GM18951 (cell line): ENCODE data around the gene IDUA.

Source experiments
- POLR2A ChIP-seq: IDR thresholded peaks from 4 replicates; pipeline ENCODE4 v1.6.1; 2011; ENCODE audit warnings: mild to moderate bottlenecking; ENCODE audit not compliant: insufficient read length, insufficient read depth; ENCODE audit errors: extremely low read depth
- in situ Hi-C: fragments of 300-500 bp; cut with MboI; formaldehyde crosslinking; loops from one replicate; pipeline ENCODE4 v1.12.0; 2022; ENCODE audit warnings: low sequenced_read_pairs, mixed read lengths, inconsistent platforms; ENCODE audit not compliant: unreplicated experiment

The IDUA gene

DNA sequence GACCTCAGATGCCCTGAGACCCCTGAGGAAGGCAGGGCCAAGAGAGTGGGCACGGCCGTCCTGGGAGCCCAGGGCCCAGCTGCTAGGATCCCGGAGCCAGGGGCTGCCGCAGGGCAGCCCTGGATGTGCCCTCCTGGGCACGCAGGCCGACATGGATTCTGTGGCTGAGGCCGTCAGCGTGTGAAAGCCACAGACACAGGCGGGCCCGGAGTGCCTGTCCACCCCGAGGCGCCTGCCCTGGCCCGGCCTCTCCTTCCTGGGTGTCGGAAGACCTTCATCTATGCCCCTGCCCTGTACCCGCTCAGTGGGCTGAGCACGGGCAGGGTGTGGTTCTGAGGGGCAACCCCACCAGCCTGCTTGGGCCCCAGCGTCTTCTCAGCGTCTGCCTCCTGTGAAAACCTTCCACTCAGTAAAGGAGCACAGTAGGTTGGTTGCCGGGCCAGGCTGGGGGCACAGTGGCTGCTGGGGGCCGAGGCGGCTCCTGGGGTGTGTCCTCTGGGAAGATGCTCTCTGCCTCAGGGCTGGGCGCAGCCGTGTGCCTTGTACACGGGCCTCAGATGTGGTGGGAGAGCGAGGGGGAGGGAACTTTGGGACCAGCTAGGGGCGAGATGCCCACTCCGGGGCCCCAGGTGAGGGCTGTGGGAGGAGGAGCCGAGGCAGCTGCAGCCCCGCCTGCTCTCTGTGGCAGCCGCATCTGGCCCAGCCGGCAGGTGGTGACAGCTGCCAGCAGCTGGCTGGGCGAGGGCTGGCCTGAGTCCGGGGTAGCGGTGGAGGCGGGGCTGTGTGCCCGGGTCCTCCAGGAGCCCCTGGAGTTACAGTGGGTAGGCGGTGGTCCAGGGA lies 45.3 kb downstream of the IDUA start:
- in situ Hi-C loops = no loop called here
- no peak for TF ChIP-seq POLR2A

DNA sequence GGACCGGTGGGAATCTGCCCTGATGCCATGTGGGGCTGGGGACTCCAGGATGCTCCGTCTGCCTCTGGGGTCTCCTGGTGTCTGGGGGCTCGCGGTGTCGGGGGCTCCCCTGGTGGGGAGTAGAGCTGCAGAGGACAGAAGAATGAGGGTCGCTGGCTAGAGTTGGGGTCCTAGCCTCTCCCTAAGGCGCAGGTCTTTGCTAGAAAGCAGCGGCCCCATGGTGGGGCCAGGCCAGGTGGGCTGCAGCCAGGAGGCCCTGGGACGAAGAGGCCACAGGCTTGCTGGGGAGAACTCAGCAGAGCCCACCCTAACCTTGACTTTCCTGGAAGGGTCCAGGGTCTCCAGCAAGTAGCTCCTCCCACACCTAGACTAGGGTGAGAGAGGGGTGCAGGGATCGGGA lies 46.0 kb downstream of the IDUA start:
- TF ChIP-seq POLR2A = no peak
- in situ Hi-C loops = no loop called here

DNA sequence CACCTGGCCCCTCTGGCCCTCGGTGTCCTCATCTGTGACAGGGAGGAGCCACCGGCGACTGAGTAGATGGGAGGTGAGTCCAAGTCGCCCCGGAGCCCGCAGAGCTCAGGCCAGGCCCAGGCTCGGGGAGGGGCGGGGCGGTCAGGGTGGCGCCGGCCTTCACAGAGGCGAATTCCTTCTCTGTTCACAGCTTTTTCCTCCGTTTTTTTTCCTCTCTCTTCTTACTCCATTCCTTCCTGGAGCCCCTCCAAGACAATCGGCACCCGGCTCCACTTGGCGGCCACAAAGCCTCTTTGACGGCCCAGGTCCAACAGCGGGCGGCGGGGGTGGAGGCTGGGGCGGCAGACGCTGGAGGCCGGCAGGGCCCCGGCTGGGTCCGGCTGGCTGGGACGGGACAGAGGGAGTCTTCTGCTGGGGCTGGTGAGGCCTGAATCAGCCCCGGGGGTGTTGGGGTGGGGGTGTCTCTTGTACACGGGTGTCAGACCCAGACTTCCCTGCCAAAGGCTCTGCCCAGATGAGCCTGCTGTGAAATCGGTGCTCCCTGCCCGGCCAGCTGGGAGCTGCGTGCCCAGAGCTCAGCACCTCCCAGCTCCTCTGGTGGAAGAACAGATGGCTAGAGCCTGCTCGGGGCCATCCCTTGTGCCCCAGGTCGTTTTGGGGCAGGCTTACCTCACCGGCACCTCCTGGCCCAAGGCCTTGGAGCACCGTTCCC lies 47.2 kb downstream of the IDUA start:
- in situ Hi-C loops = no loop called here
- no peak for TF ChIP-seq POLR2A

DNA sequence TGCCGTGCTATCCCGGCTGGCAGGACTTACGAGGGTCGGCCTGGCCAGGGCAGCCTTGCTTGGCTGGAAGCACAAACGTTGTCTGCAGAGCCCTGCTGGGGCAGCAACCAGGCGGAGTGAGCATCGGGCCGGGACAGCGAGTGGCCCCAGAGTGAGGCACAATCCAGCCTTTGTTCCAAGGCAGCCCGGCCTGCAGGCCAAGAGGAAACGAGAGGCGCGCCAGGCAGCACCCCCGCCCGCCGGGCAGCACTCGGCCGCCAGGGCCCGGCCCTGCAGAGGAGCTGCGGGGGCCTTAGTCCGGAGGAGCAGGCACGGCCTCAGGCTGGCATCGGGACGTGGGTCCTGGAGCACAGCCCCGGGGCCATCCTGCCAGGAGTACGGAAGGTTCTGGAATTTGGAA lies 48.7 kb downstream of the IDUA start:
- in situ Hi-C loops = no loop called here
- no peak for TF ChIP-seq POLR2A

DNA sequence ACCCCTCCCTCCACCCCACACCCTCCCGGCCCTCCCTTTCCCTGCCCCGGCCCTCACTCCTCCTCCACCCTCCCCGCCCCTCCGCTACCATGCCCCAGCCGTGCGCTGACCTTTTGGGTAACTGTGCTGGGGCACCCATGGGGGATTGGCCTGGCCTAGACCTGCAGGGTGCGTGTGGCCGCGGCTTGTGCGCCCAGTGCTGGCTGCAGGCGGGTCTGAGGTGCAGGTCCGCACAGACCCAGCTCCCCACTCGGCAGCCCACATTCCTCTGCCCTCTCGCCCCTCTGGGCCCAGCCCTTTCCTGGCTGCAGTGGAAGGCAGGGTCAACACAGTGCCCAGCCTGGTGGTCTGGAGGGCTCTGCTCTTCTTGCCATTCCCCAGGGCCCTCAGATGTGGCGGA lies 49.3 kb downstream of the IDUA start:
- TF ChIP-seq POLR2A = no peak
- in situ Hi-C loops = no loop called here

DNA sequence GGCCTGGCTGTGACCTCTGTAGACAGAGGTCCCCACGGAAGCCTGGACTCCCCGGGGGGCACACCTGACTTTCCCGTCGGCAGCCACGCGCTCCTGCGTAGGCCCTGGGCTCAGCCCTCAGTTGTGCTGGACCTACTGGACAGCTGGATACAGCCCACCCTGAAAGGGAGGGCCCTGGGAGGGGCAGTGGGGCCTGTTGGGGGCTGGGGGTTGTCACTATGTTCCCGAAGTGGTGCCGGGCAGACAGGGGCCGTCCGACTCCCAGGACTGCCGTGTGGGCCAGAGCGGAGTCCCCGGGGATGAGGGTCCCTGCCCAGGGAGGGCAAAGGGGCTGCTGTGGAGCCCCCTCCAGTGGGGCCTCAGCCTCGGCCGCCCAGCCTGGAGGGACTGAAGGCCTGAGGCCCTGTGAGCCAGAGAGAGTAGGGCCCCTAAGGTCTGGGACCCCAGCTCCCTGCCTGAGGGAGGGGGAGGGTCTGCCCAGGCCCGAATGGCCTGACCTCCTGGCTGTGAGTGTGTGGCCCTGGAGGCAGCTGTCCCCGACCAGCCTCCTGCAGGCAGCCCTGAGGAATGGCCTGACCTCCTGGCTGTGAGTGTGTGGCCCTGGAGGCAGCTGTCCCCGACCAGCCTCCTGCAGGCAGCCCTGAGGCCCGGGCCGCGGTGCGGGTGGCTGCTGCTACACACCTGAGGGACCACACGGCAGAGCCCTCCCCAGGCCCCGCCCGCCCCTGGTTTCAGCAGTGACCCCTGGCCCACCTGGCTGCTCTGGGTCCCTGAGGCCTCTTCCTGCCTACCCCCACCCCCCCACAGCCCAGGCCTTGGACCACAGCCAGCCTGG lies 50.3 kb downstream of the IDUA start:
- TF ChIP-seq POLR2A = no peak
- in situ Hi-C loops = no loop called here

DNA sequence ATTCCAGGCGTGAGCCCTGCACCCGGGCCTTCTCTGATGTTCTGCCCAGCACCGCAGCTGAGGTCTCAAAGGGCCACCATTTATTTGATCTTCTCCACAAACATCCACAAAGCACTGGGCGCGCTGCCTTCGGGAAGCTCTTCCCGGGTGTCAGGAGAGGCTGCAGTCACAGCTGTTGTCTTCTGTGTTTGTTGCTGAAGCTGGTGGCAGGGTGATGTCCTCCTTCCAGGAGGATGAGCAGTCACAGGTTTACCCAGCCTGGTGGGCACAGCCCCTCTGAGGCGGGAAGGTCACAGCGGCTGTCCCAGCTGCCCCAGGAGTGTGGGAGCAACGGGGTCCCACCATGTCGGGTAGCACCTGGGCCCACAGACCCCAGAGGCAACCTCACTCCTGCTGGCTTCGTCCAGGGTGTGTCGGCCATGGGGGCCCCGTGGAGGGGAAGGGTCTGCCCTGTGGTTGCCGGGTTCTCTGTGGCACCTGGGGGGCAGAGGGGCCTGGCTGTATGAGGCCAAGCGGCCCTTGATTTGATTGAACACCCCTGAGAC lies 52.2 kb downstream of the IDUA start:
- in situ Hi-C loops = no loop called here
- TF ChIP-seq POLR2A = no peak

DNA sequence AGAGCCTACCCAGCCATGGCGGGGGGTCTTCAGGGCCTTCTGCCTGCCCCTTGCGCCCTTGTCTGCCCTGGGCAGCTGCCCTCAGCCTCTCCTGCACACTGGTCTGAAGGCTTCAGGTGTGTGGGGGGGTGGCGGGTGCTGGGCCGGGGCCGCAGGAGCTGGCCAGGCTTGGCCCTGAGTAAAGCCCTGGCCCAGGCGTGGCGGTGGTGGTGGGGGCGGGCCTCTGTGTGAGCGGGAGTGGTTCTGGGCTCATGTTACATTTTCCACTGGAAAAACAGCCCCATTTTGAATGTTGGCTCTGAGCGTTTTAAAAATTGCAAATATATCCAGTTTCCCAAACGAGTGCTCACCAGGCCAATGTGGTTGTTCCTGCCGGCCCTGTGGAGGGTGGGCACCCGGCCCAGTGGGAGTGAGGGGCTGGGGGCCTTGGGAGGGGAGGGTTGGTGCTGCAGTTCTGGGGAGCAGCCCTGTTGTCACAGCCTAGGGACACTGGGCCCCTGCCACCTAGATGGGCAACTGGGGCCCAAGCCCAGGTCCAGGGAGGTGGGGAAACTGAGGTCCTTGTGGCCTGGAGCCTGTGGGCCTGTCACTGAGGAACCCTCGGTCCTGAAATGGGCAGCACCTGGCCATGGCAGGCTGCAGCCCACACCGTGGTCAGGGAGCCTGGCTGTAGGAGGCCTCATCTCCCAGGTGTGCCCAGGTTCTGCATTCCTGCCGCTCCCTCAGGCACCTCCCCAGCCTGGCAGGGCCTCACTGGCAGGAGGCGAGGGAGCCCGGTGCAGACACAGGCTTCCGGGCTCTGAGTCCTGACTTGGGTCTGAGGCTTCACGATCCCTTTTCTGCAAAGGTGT lies 52.9 kb downstream of the IDUA start:
- no peak for TF ChIP-seq POLR2A
- in situ Hi-C loops = no loop called here

DNA sequence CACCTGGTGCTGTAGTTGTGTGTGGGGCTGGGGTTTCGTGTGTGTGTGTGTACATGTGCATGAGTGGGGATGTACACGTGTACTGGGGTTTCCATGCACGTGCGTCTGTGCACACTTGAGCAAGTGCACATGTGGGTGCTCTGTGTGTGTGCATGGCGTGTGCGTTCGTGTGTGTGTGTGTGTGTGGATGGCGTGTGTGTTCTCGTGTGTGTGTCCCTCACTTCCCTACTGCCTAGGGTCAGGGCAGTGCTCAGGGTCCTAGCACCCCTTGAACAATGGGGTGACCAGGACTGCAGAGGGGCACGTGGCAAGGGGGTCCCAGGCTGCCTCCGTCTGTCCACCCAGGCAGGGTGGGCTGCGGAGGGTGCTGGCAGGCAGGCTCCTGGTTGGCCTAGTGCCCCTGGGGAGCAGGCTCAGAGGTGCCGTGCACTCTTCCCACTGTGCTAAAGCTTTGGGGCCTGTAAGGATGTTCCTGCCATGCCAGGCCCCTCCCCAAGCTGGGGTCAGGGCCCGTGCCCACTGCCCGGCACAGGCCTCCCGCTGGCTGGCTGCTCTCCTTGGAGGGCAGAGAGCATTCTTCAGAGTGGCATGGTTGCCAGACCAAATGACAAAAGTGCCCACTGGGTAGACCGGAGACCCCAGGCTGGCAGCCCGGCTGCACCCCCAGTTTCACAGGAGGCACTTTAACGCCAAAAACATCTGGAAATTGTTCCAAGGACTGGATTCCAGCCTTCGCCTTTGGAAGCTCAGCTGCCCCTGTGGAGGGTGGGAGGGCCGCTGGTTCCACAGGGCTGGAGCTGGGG lies 53.7 kb downstream of the IDUA start:
- TF ChIP-seq POLR2A = no peak
- in situ Hi-C loops = no loop called here

DNA sequence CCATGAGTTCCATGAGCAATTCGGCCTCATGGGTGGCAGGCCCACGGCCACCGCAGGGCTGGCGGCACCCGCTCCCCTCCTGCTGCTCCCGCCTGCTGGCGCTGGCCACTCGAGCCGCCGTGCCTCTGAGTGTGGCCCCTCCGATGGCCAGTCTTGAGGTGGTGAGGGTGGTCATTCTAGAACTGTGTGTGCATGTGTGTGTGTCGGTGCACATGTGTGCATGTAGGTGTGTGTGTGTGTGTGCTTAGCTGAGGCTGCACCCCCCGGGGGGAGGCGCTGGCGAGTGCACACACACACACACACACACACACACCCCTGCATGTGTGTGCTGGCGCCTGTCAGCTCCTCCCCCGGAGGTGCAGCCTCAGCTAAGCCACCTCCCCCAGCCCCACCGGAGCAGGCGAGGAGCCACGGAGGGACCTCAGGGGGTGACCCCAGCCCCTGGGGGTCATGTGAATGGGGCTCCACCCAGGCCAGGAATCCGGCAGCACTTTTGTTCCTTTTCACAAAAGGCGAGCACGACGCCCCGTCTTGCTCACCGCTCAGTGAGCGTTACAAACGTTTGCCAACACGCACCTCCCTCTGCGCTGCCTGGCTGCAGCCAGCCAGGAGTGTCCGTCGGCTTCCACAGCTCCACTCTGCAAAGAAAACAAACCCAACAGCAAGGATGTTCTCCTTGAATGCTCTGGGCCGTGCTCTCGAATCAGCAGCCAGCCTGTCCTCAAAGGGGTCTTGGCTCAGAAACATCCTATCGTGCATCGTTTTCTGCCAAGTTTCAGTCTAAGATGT lies 54.5 kb downstream of the IDUA start:
- in situ Hi-C loops = no loop called here
- no peak for TF ChIP-seq POLR2A

DNA sequence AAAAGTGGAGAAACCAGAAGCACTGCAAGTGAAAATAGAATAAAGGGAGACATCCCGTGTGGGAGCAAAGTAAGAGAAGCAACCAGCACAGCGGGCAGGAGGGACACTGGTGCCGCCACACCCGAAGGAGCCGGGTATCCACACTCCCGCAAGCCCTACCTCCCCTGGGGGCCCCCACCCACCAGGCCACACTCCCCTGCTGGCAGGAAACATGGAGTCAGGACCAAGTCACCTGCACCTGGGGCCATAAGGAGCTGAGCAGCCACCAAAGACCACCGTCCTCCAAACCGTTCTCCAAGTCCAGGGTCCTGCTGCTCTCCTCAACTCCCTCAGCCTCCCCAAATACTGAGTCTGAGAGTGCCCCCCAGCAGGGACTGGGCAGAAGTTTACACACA lies 55.1 kb downstream of the IDUA start:
- in situ Hi-C loops = no loop called here
- TF ChIP-seq POLR2A = no peak
